HG02970 (cell line): ENCODE measurements around the gene EXTL2.
"Not testable (repeated sequence)": the region's sequence is repeated elsewhere in the genome, so short reads cannot be mapped to it uniquely, and the experiment has no call there.

Experiments
- ATAC-seq: cut with Tn5 transposase; IDR thresholded peaks from one replicate; pipeline ENCODE4 v1.9.1; 2021; ENCODE audit warnings: mild to moderate bottlenecking, moderate library complexity, moderate number of reproducible peaks; ENCODE audit not compliant: unreplicated experiment, low FRiP score

EXTL2 gene

DNA sequence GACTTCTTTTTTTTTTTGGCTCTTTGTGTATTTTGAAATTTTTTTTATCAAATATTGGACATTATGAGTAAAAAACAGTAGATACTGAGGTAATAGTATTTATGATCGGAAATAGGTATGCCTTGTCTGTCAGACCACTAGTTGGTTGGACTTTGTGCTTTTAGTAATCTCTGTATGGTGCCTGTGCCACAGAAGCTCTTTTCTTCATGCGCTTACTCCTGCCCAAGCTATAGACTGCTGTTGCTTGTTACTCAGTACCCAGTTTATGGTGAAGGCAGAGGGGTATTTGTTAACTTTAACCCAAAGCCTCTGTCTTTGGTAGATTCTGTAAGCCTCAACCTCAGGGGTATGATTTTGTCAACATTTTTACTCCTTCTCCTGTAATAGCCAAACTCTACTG lies 9.9 kb upstream of the EXTL2 start:
- ATAC-seq, result no peak

DNA sequence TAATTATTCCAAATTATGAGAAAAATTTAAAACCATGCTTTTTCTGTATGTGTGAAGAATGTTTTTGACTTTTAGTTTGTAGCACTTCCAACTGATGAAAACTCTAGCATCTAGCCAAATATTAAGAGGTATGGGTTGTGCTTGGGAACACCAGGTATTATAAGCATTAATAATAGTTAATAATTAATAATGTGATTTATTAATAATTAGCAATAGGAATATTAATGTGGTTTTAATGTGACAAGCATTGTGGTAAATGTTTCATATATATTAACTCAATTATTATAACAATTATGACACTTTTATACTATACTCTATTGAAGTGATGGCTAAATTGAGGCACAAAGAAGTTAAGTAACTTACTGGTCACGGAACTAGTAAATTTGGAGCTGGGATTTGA lies 9.1 kb upstream of the EXTL2 start:
- no peak for ATAC-seq

DNA sequence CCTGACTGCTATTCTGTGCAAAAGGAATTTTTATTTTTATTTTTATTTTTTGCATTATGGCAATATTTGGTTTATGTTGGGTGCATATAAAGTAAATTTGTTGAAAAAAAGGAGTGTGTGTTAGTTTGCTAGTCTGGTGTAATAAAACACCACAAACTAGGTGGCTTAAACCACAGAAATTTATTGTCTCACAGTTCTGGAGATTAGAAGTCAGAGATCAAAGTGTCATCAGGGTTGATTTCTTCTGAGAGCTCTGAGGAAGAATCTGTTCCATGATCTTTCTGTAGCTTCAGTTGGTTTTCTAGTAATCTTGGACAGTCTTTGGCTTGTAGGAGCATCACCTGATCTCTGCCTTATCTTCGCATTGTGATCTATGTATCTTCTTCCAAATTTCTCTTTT lies 7.7 kb upstream of the EXTL2 start:
- ATAC-seq, result no peak

DNA sequence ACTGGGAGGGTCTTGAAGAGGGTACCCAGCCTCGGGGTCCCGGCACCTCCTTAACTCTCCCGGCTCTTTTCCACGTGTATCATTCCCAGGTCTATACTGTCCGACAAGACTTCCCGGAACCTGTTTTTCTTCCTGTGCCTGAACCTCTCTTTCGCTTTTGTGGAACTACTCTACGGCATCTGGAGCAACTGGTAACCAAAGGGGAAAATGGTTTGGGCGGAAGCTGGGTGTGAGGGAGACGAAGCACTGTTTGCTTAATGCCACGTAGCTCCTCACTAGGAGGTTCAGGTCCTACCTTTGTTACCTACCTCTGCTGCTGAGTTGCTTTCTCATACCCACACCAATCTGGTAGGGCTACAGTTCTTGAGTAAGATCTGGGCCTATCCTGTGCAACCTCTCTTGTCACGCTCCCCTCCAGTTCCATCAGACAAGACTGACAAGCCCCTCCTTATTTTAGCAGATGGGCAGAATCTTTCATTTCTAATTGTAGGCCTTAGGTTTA lies 1.9 kb upstream of the EXTL2 start:
- peak; percentile 44 for ATAC-seq

DNA sequence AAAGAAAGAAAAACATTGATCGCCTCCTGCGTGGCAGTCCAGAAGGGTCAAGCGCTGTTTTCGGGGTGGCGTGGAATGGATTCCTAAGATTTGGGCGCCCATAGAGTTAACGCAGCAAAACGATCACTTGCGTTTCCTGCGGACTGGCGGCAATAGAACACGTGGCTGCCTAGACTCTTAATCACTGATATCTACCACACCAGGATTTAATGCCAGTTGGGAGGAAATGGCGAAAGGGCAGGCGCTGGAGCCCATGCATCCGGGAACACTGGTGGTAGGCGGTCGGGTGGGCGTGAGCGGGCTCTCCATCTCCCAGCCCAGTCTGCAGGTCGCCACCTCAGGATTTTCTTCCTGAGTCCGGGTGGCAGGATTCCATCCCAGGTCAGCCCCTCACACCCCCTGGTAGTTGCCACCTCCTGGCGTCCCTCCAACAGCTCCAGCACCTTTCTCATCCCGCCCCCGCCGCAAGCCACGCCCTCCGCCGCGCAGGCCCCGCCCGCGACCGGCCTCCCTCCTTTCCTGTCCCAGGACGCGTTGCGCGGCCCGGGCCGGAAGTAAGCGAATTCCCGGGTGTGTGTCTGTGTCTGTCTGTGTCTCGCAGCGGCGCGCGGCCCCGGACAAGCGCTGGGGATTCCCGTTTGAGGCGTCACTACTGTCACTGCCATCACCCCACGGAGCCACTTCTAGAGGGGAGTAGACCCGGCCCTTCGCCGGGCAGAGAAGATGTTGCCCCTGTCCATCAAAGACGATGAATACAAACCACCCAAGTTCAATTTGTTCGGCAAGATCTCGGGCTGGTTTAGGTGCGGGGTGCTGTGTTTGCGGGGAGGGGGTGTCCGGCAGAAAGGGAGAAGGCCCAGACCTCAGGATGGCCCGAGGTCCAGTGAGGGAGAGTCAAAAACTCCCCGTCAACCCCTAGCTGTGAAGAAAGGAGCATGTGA lies 1.2 kb upstream of the EXTL2 start, which contains the start of gene SLC30A7:
Gene SLC30A7, plus strand, starts transcription at position 551 of the 941 bp plus-strand sequence. Its CDS starts 173 bp downstream, at position 724.
- ATAC-seq, result peak; percentile 86

DNA sequence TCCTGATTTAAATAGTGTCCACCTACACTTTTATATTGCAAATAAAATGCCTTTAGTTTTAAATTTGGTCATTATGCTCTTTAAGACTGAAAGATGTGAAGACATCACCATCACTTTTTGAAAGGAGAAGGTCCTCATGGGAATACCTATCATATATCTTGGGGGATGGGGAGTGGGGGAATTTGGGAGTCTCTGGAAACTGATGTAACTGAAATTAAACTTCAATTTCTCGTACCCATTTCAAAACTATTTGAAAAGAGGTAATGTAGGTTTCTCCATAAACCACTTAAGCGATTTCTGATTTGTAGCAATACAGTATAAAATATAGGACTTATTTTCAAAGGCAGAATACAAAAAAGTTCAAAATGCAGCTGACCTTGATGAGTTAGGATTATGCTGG lies 924 bp downstream of the EXTL2 start:
- no peak for ATAC-seq

DNA sequence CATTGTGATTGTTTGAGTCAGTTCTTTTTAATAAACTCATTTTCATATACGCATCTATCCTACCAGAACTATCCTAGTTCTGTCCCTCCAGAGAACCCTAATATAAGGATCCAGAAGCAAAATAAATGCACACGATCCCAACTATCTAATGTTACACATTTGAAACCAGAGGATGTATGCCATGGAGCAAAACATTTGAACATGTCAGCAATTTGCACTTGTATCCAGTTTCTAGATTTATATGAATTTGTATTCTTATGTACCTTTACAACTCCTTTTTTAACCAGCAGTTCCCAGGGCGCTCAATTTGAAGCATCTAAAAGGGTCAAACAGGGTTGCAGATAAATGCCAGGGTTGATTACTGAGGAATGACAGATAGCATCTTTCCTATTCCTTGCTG lies 2.1 kb downstream of the EXTL2 start:
- no peak for ATAC-seq

DNA sequence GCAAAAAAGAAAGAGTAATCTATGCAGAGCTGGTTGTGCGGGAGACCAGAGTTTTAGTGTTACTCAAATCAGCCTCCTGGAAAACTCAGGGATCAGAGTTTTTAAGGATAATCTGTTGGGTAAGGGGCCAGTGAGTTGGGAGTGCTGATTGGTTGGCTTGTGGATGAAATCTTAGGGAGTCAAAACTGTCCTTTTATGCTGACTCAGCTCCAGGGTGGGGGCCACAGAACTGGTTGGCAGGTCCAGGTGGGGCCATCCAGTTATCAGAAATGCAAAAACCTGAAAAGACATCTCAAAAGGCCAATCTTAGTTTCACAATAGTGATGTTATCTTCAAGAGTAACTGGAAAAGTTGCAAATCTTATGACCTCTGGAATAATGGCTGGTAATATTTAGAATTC lies 3.3 kb downstream of the EXTL2 start:
- no peak for ATAC-seq

DNA sequence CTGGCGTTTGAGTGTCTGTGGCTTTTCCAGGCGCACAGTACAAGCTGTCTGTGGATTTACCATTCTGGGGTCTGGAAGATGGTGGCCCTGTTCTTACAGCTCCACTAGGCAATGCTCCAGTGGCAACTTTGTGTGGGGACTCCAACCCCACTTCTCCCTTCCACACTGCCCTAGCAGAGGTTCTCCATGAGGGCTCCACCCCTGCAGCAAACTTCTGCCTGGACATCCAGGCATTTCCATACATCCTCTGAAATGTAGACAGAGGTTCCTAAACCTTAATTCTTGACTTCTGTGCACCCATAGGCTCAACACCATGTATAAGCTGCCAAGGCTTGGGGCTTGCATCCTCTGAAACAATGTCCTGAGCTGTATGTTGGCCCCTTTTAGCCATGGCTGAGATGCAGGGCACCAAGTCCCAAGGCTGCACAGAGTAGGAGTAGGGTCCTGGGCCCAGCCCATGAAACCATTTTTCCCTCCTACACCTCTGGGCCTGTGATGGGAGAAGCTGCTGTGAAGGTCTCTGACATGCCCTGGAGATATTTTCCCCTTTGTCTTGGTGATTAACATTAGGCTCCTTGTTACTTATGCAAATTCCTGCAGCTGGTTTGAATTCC lies 4.7 kb downstream of the EXTL2 start:
- ATAC-seq, result not testable (repeated sequence)

DNA sequence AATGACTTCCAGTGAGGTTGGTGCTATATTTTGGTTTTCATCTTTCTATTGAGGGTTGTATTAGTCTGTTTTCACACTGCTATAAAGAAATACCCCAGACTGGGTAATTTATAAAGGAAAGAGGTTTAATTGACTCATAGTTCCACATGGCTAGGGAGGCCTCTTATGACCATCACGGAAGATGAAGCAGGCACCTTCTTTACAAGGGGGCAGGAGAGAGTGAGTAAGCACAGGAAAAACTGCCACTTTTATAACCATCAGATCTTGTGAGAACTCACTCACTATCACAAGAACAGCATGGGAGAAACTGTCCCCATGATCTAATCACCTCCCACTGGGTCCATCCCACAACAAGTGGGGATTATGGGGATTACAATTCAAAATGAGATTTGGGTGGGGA lies 5.6 kb downstream of the EXTL2 start:
- ATAC-seq, result not testable (repeated sequence)

DNA sequence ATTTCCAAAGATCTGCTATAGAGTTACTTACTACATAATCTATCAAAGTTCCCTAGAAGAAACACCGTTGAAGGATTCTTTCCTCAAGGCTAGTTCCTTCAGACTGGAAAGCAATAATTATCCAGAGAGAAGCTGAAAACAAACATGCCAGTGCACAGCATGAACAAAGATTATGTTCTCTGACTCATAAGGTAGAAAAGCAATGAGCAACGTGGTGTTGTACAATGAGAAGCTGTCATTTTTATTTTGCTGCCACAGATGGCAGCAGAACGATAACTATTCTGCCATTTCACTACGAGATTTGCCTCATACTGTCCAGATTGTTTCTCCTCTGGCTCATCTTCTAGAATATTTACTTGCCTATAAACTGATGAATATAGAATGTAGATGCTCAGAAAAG lies 10.7 kb downstream of the EXTL2 start:
- no peak for ATAC-seq

DNA sequence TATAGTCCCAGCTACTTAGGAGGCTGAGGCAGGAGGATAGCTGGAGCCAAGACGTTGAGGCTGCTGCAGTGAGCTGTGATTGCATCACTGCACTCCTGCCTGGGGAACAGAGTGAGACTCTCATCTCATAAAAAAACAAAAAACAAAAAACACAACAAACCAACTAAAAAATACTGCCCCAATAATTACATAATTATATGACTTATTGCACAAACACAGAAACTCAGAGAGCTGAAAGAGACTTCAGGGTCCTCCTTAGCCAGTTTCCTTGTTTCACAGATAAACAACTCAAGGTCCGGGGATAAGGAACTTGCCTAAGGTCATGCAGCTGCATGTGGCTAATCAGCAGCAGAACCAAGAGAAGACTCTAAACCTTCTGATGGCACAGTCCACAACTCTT lies 11.9 kb downstream of the EXTL2 start:
- ATAC-seq, result no peak

DNA sequence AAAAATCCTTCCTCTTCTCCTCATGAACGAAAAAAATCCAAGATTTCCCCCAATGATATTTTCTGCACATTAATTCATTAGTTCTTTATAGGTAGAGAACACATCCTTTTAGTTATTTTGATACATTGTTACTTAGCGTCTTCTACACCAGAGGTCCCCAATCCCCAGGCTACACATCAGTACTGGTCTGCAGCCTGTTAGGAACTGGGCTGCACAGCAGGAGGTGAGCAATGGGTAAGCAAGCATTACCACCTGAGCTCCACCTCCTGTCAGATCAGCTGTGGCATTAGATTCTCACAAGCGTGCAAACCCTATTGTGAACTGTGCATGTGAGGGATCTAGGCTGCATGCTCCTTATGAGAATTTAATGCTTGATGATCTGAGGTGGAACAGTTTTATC lies 13.0 kb downstream of the EXTL2 start:
- no peak for ATAC-seq

DNA sequence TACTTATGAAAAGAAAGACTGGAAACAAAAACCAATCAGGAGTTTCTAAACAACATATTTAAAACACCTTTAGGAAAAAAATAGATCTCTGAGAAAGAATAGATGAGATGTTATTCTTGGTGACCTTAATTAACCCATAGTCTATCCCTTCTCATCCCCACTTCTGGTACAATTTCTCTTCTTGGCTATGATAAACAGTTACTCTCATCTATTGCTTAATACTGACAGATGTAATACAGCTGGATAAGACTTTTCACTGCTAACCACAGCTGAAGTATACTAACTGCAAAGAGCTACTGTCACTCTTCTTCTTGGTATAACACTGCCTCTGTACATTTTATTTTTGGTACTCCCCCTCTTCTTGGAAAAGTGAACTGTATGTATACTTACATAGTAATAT lies 15.2 kb downstream of the EXTL2 start:
- ATAC-seq, result no peak

DNA sequence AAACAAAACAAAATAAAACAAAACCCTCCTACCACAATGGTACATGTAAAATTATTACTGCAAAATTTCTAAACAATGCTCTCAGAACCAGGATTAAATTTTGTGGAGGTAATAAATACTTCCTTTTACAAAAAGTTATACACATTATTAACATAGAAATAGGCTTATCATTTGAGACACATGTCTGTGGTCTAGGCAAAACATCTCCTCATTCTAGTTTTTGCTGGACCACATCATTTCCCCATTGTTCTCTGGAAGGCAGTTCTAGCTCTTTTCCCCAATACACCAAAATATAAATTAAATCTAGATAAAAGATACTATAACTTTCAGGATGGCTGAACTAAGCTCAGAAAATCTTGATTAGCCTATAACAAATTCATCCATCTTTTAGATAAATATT lies 18.4 kb downstream of the EXTL2 start:
- ATAC-seq, result no peak

DNA sequence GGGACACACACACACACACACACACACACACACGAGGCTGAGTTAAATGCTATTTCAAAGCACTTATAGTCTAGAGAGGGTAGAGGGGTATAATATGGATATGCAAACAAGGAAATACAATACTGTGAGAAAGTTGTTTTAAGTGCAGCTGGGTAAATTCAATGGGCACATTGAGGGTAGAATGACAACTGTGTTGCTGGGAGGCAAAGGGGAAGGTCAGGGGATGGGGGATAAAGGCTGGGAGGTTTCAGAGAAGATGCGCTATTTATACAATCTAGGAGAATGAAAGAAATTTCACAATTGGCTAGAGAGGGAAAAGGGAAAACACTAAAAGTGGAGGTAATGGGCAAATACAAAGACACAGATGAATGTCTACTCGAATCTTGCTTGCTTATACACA lies 19.4 kb downstream of the EXTL2 start:
- ATAC-seq, result no peak

DNA sequence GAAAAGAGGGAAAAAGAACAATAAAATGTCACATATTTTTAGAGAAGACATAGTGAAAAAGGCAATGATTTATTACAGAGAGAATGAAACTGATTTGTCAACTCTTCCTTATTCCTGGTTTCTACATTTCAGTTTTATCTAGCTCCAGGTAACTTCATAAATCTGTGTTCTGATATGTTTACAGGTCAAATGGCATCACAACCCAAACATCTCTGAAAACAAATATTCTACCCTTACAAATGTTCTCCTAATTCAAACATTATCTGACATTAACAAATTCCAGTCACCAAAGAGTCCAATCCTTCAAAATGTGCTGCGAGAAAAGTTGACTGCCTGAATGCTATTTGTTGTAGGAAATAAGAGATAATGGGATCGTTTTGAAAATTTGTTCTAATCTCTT lies 20.2 kb downstream of the EXTL2 start:
- ATAC-seq, result no peak

DNA sequence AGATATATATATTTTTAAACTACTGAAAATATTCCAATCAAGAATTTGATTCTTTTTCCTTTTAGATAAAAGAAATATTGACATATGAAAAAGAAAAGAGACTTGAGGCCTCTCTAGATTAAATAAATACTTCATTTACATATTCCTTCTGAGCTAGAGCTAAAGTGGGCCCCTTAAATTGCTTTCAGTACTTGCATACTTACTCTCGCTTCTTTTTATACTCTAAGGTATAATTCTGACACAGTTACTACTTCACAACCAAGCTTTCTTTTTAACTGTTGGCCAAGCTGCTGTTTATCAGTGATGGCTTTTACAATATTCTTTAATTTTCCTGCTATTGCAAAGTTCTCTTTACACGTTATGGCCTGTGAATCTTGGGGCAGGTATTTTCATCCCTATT lies 24.6 kb downstream of the EXTL2 start:
- no peak for ATAC-seq

DNA sequence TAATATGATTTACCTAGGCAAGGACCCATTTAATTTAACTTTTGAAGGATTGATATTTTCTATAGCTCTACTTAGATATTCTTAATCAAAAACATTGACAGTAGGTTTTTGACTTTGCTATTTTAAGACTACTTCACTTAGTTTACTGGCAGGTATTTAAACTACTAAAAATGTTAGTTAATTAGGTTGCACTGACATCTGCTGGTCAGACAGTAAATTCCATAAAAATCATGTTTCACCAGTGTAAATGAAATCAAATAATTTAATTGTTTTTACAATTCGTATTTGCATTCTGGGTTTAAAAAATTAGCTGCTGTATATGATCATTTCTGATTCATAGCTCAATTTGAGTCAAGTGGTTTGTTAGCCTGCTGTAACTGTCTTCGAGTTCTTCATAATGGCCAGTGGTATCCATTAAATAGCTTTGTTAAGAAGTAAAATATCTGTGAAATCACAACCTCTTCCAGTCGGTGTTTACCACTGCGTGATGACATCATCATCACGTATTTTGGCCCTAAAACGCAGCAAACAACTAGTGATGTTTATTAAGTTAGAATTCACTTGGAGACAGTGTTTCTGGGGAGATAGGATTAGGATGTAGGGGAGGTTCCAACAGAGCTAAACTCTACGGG lies 26.2 kb downstream of the EXTL2 start:
- ATAC-seq, result no peak

DNA sequence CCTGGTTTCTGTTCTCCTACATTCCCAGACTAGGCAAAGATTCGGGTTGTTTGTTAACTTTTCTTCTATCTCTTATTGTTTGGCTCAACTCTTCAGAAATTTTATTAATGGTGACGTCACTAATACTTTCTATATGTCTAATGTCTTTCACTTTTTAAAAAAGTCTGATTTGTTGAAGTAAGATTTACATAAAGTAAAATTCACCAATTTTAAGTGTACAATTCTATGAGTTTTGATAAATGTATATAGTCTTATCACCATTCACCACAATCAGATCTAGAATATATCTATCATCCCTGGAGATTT lies 27.8 kb downstream of the EXTL2 start:
- no peak for ATAC-seq
